GM12878 (cell line): ENCODE measurements around the gene UQCR11. TPM values are rescaled to one million over a fixed set of nuclear protein-coding genes. Genes with fewer than 3 reads are reported as not detected.

ENCODE experiments used
- BRCA1 ChIP-seq: IDR thresholded peaks from 2 replicates; pipeline ENCODE4 v1.6.1; 2011; ENCODE audit warnings: low read depth, low read length, improper control_type of control experiment
- CBFB ChIP-seq: IDR thresholded peaks from 2 replicates; pipeline ENCODE4 v1.6.1; 2016; ENCODE audit warnings: antibody characterized with exemption, low read depth
- CBX3 ChIP-seq: fragments of 200-600 bp; sonication (generic); IDR thresholded peaks from 2 replicates; pipeline ENCODE4 v1.6.1; 2016; ENCODE audit warnings: low read depth, borderline replicate concordance
- CHD1 ChIP-seq: IDR thresholded peaks from 2 replicates; pipeline ENCODE4 v1.6.1; 2012; ENCODE audit warnings: low read depth, low read length, improper control_type of control experiment
- CHD4 ChIP-seq: fragments of 200-600 bp; sonication (generic); IDR thresholded peaks from 2 replicates; pipeline ENCODE4 v1.6.1; 2016; ENCODE audit warnings: mild to moderate bottlenecking
- EZH2 ChIP-seq: IDR thresholded peaks from 2 replicates; pipeline ENCODE4 v1.6.1; 2012; ENCODE audit warnings: low read depth, mild to moderate bottlenecking, control low read depth, inconsistent platforms, low read length, borderline replicate concordance; ENCODE audit not compliant: control insufficient read depth
- FOS ChIP-seq: IDR thresholded peaks from 3 replicates; pipeline ENCODE4 v1.6.1; 2011; ENCODE audit warnings: borderline replicate concordance; ENCODE audit not compliant: insufficient read length; ENCODE audit errors: extremely low read depth
- IKZF2 ChIP-seq, 2 experiments: fragments of 450-650 bp; IDR thresholded peaks; 2 replicates each; pipeline ENCODE4 v1.6.1; 2017; ENCODE audit warnings: mild to moderate bottlenecking in 2 of 2, moderate library complexity in 2 of 2
- MEF2B ChIP-seq: fragments of 450-650 bp; IDR thresholded peaks from 2 replicates; pipeline ENCODE4 v1.6.1; 2018; ENCODE audit warnings: mild to moderate bottlenecking, moderate library complexity; ENCODE audit not compliant: partially characterized antibody, poor library complexity, severe bottlenecking
- MTA3 ChIP-seq: IDR thresholded peaks from 2 replicates; pipeline ENCODE4 v1.6.1; 2012; ENCODE audit warnings: low read length, inconsistent platforms, borderline replicate concordance
- NR2F1 ChIP-seq: fragments of 450-650 bp; conservative IDR thresholded peaks from 2 replicates; pipeline ENCODE4 v1.6.1; 2017; ENCODE audit warnings: mild to moderate bottlenecking
- SUZ12 ChIP-seq: fragments of 200-600 bp; sonication (generic); IDR thresholded peaks from one replicate; pipeline ENCODE4 v1.6.1; 2018; ENCODE audit warnings: antibody characterized with exemption, mild to moderate bottlenecking; ENCODE audit not compliant: unreplicated experiment
- TCF12 ChIP-seq: IDR thresholded peaks from 2 replicates; pipeline ENCODE4 v1.6.1; 2011; ENCODE audit warnings: low read depth, mild to moderate bottlenecking, low read length
- TCF7 ChIP-seq: IDR thresholded peaks from 2 replicates; pipeline ENCODE4 v1.6.1; 2014; ENCODE audit warnings: antibody characterized with exemption, borderline replicate concordance
- ZNF217 ChIP-seq: fragments of 450-650 bp; IDR thresholded peaks from 2 replicates; pipeline ENCODE4 v1.6.1; 2017; ENCODE audit warnings: antibody characterized with exemption, mild to moderate bottlenecking
- ZNF24 ChIP-seq: fragments of 450-650 bp; IDR thresholded peaks from 2 replicates; pipeline ENCODE4 v1.6.1; 2017; ENCODE audit warnings: antibody characterized with exemption, mild to moderate bottlenecking
- polyA plus RNA-seq, 11 experiments: library from polyadenylated mRNA; depleted of rRNA in 4 of 11; unstranded in 6 of 11; stranded (reverse) in 5 of 11; fragments of >200 nt; fragmentation: Nextera tagmentation in 4 of 11; fragmentation: Illumina TruSeq in 1 of 11; extraction: Ambion mirVana in 4 of 11; extraction: Trizol in 1 of 11; gene quantifications; 1 replicate in 1 of 11; 2 replicates in 10 of 11; pipeline versions ENCODE4 v1.2.1 to v1.2.3, GENCODE V29; 2011 to 2016; ENCODE audit warnings: inconsistent platforms in 2 of 11, missing spikeins in 2 of 11, low read depth in 1 of 11
- total RNA-seq, 4 experiments: library from RNA; depleted of rRNA in 3 of 4; stranded (reverse); fragments of >200 nt in 3 of 4; fragmentation: Illumina TruSeq in 1 of 4; extraction: Trizol in 1 of 4; gene quantifications; 2 replicates each; pipeline versions ENCODE4 v1.2.1 to v1.2.3, GENCODE V29; 2013 to 2021
- TF ChIP-seq, protein P1 (sequence below): IDR thresholded peaks from 2 replicates; pipeline ENCODE4 v1.6.1; 2012; ENCODE audit warnings: mild to moderate bottlenecking, low read depth, low read length
- TF ChIP-seq, protein P2 (sequence below): IDR thresholded peaks from 2 replicates; pipeline ENCODE4 v1.6.1; 2012; ENCODE audit warnings: low read depth, low read length, improper control_type of control experiment
- TF ChIP-seq, protein P3 (sequence below): fragments of 450-650 bp; IDR thresholded peaks from 2 replicates; pipeline ENCODE4 v1.6.1; 2017; ENCODE audit warnings: mild to moderate bottlenecking
- TF ChIP-seq, protein P4 (sequence below): fragments of 450-650 bp; IDR thresholded peaks from 2 replicates; pipeline ENCODE4 v1.6.1; 2018; ENCODE audit warnings: borderline replicate concordance, mild to moderate bottlenecking; ENCODE audit not compliant: partially characterized antibody
- TF ChIP-seq, protein P5 (sequence below): fragments of 450-650 bp; conservative IDR thresholded peaks from 2 replicates; pipeline ENCODE4 v1.6.1; 2017; ENCODE audit warnings: mild to moderate bottlenecking, moderate library complexity

The UQCR11 gene
- total and polyA plus RNA-seq, 10 of the 15 experiments (the other 5 are each of a cell fraction or from before 2014, with no cell fraction given) = 28.6 to 586 (median 193) TPM

DNA sequence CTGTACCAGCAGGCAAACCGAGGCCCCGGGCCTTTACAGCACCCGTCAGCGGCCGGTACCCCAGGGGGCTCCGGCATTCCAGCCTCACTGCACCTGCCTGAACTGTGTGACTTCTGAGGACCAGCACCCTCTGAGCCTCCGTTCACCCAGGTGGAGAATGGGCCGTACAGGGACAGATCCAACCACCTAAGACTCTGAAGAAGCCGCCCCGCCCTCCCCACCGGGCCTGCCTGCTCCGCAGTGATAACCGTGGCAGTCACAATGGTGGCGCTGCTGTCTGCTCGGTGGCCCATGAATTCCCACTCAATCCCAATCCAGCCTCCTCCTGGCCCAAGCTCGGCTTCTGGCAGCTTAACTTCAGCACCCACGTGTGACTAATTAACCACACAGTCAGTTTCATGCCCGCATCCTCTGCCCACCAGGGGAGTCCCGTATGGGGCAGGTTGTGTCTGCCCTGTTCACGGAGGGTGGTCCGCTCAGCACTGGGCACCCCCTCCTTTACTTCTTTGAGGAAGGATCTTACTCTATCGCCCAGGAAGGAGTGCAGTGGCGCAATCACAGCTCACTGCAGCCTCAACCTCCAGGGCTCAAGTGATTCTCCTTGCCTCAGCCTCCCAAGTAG lies 43.8 kb upstream of the UQCR11 start (continued):
- TF ChIP-seq MTA3 (no peak), BRCA1 (no peak), CBFB (peak; percentile 17; the same call in 1 of the 2 replicates), ZNF217 (no peak; the same call in 1 of the 2 replicates), ZNF24 (no peak), FOS (no peak), EZH2 (no peak), TCF12 (no peak), CHD1 (no peak), TCF7 (no peak), NR2F1 (no peak), MEF2B (no peak), CBX3 (no peak), CHD4 (no peak), IKZF2 (IDR thresholded peaks at IDR 0.05) (peak; percentile 77 to 84), SUZ12 (no peak)
- TF ChIP-seq, protein P1, sequence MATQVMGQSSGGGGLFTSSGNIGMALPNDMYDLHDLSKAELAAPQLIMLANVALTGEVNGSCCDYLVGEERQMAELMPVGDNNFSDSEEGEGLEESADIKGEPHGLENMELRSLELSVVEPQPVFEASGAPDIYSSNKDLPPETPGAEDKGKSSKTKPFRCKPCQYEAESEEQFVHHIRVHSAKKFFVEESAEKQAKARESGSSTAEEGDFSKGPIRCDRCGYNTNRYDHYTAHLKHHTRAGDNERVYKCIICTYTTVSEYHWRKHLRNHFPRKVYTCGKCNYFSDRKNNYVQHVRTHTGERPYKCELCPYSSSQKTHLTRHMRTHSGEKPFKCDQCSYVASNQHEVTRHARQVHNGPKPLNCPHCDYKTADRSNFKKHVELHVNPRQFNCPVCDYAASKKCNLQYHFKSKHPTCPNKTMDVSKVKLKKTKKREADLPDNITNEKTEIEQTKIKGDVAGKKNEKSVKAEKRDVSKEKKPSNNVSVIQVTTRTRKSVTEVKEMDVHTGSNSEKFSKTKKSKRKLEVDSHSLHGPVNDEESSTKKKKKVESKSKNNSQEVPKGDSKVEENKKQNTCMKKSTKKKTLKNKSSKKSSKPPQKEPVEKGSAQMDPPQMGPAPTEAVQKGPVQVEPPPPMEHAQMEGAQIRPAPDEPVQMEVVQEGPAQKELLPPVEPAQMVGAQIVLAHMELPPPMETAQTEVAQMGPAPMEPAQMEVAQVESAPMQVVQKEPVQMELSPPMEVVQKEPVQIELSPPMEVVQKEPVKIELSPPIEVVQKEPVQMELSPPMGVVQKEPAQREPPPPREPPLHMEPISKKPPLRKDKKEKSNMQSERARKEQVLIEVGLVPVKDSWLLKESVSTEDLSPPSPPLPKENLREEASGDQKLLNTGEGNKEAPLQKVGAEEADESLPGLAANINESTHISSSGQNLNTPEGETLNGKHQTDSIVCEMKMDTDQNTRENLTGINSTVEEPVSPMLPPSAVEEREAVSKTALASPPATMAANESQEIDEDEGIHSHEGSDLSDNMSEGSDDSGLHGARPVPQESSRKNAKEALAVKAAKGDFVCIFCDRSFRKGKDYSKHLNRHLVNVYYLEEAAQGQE = no peak
- TF ChIP-seq, protein P2, sequence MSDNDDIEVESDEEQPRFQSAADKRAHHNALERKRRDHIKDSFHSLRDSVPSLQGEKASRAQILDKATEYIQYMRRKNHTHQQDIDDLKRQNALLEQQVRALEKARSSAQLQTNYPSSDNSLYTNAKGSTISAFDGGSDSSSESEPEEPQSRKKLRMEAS = no peak
- TF ChIP-seq, protein P3, sequence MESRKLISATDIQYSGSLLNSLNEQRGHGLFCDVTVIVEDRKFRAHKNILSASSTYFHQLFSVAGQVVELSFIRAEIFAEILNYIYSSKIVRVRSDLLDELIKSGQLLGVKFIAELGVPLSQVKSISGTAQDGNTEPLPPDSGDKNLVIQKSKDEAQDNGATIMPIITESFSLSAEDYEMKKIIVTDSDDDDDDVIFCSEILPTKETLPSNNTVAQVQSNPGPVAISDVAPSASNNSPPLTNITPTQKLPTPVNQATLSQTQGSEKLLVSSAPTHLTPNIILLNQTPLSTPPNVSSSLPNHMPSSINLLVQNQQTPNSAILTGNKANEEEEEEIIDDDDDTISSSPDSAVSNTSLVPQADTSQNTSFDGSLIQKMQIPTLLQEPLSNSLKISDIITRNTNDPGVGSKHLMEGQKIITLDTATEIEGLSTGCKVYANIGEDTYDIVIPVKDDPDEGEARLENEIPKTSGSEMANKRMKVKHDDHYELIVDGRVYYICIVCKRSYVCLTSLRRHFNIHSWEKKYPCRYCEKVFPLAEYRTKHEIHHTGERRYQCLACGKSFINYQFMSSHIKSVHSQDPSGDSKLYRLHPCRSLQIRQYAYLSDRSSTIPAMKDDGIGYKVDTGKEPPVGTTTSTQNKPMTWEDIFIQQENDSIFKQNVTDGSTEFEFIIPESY = no peak
- TF ChIP-seq, protein P4, sequence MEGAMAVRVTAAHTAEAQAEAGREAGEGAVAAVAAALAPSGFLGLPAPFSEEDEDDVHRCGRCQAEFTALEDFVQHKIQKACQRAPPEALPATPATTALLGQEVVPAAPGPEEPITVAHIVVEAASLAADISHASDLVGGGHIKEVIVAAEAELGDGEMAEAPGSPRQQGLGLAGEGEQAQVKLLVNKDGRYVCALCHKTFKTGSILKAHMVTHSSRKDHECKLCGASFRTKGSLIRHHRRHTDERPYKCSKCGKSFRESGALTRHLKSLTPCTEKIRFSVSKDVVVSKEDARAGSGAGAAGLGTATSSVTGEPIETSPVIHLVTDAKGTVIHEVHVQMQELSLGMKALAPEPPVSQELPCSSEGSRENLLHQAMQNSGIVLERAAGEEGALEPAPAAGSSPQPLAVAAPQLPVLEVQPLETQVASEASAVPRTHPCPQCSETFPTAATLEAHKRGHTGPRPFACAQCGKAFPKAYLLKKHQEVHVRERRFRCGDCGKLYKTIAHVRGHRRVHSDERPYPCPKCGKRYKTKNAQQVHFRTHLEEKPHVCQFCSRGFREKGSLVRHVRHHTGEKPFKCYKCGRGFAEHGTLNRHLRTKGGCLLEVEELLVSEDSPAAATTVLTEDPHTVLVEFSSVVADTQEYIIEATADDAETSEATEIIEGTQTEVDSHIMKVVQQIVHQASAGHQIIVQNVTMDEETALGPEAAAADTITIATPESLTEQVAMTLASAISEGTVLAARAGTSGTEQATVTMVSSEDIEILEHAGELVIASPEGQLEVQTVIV = no peak
- TF ChIP-seq, protein P5, sequence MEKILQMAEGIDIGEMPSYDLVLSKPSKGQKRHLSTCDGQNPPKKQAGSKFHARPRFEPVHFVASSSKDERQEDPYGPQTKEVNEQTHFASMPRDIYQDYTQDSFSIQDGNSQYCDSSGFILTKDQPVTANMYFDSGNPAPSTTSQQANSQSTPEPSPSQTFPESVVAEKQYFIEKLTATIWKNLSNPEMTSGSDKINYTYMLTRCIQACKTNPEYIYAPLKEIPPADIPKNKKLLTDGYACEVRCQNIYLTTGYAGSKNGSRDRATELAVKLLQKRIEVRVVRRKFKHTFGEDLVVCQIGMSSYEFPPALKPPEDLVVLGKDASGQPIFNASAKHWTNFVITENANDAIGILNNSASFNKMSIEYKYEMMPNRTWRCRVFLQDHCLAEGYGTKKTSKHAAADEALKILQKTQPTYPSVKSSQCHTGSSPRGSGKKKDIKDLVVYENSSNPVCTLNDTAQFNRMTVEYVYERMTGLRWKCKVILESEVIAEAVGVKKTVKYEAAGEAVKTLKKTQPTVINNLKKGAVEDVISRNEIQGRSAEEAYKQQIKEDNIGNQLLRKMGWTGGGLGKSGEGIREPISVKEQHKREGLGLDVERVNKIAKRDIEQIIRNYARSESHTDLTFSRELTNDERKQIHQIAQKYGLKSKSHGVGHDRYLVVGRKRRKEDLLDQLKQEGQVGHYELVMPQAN = no peak; the same call in 1 of the 2 replicates
